Breast epithelium (tissue), 3 donors: ENCODE results near the gene RPS6KA1.

Experiments used
- CTCF ChIP-seq, 3 donors: fragments of 450-650 bp; IDR thresholded peaks; one replicate each; pipeline ENCODE4 v1.5.1; 2016 to 2017; ENCODE audit warnings: antibody characterized with exemption in 3 of 3, mild to moderate bottlenecking in 3 of 3, moderate library complexity in 3 of 3
- POLR2A ChIP-seq: fragments of 450-650 bp; IDR thresholded peaks from one replicate; pipeline ENCODE4 v1.6.1; 2016; ENCODE audit warnings: antibody characterized with exemption, mild to moderate bottlenecking, moderate library complexity
- POLR2AphosphoS5 ChIP-seq, 3 donors: sonication (generic); formaldehyde crosslinking; IDR thresholded peaks; one replicate each; pipeline ENCODE4 v1.6.1; 2017; ENCODE audit warnings: antibody characterized with exemption in 3 of 3

GRCh38 chr1:26546375-26546774, 16.8 kb downstream of the RPS6KA1 start:
- TF ChIP-seq CTCF (IDR thresholded peaks at IDR 0.05) (no peak), POLR2A (no peak), POLR2AphosphoS5 (IDR thresholded peaks at IDR 0.05) (no peak)
